GM12878 (cell line): ENCODE measurements around the gene CENPP. TPM values are rescaled to one million over a fixed set of nuclear protein-coding genes. Genes with fewer than 3 reads are reported as not detected.

ENCODE experiments used
- ATAC-seq: fragments of 200-7000 bp; cut with Tn5 transposase; 3 replicates; pipeline ENCODE4 v1.9.1; 2020; ENCODE audit warnings: mild to moderate bottlenecking, moderate library complexity
- BruUV-seq: library from RNA; stranded (reverse); fragments of 400-500 nt; replicated peaks from 2 replicates; lab custom pipeline; 2021; lab: Mats Ljungman, UMichigan
- CTCF ChIA-PET: fragments of 300-600 bp; sonication (Branson Sonifier 250); formaldehyde crosslinking; extraction: SDS; loops from one replicate; lab custom pipeline; 2021; ENCODE audit warnings: inconsistent platforms; lab: Yijun Ruan, JAX
- POLR2A ChIA-PET: fragments of 350-600 bp; formaldehyde crosslinking; extraction: SDS; loops from one replicate; lab custom pipeline; 2021; ENCODE audit warnings: inconsistent platforms; lab: Charles Lee
- RAD21 ChIA-PET: fragments of 300-600 bp; sonication (Branson Sonifier 250); formaldehyde crosslinking; loops from one replicate; lab custom pipeline; 2023; ENCODE audit warnings: antibody characterized with exemption; ENCODE audit not compliant: unreplicated experiment; lab: Charles Lee
- SMC1A ChIA-PET: fragments of 300-600 bp; sonication (Branson Sonifier 250); formaldehyde crosslinking; loops from one replicate; lab custom pipeline; 2023; ENCODE audit not compliant: unreplicated experiment, uncharacterized antibody; lab: Charles Lee
- DNase-seq: peaks from one replicate; pipeline ENCODE4 v3.0.0-alpha.2; 2011; ENCODE audit warnings: low read depth, low spot score
- FAIRE-seq: peaks from 3 replicates; lab custom pipeline; 2011; peaks lifted over from hg19 to GRCh38; lab: Jason Lieb, UNC
- H2AFZ ChIP-seq: 2 replicates; pipeline ENCODE4 v1.6.0; 2011; ENCODE audit warnings: low read depth, low read length, control low read depth; ENCODE audit not compliant: control insufficient read depth
- H3K27ac ChIP-seq: 2 replicates; pipeline ENCODE4 v1.5.1; 2011; ENCODE audit warnings: control low read depth; ENCODE audit not compliant: control insufficient read depth, insufficient read depth
- H3K27me3 ChIP-seq, 2 experiments: replicated peaks in 1 of 2; 2 replicates each; pipeline versions ENCODE4 v1.6.0 to v1.6.1; 2011; ENCODE audit warnings: low read length in 1 of 2; ENCODE audit not compliant: control insufficient read depth in 2 of 2, insufficient read depth in 2 of 2
- H3K36me3 ChIP-seq, 2 experiments: 2 replicates each; pipeline ENCODE4 v1.5.1; 2011; ENCODE audit warnings: low read length in 1 of 2; ENCODE audit not compliant: control insufficient read depth in 2 of 2, insufficient read depth in 2 of 2
- H3K4me1 ChIP-seq: 2 replicates; pipeline ENCODE4 v1.6.1; 2011; ENCODE audit warnings: mild to moderate bottlenecking, low read length, moderate library complexity, mixed read lengths; ENCODE audit not compliant: control insufficient read depth, insufficient read depth
- H3K4me2 ChIP-seq: 2 replicates; pipeline ENCODE4 v1.6.0; 2011; ENCODE audit warnings: control low read depth; ENCODE audit not compliant: control insufficient read depth, insufficient read depth
- H3K4me3 ChIP-seq: fragments of 200-600 bp; sonication (generic); 2 replicates; pipeline ENCODE4 v1.5.1; 2016
- H3K79me2 ChIP-seq: 2 replicates; pipeline ENCODE4 v1.6.0; 2011; ENCODE audit warnings: low read length; ENCODE audit not compliant: control insufficient read depth, insufficient read depth
- H3K9ac ChIP-seq: 2 replicates; pipeline ENCODE4 v1.8.0; 2011; ENCODE audit warnings: low read length, control low read depth, mixed read lengths; ENCODE audit not compliant: control insufficient read depth, insufficient read depth
- H3K9me3 ChIP-seq: replicated peaks from 3 replicates; pipeline ENCODE4 v1.5.1; 2011; ENCODE audit warnings: mild to moderate bottlenecking, low read length; ENCODE audit not compliant: control insufficient read depth, insufficient read depth
- H4K20me1 ChIP-seq: 2 replicates; pipeline ENCODE4 v1.6.0; 2011; ENCODE audit not compliant: control insufficient read depth, insufficient read depth
- EGR1 ChIP-seq, 2 experiments: IDR thresholded peaks; 1 replicate in 1 of 2; 2 replicates in 1 of 2; pipeline ENCODE4 v1.6.1; 2011 to 2012; ENCODE audit warnings: low read depth in 2 of 2, low read length in 2 of 2, borderline replicate concordance in 1 of 2, mild to moderate bottlenecking in 1 of 2, moderate library complexity in 1 of 2
- FOXM1 ChIP-seq: IDR thresholded peaks from 2 replicates; pipeline ENCODE4 v1.6.1; 2012; ENCODE audit warnings: low read depth, mild to moderate bottlenecking, inconsistent platforms, low read length, moderate library complexity
- HDAC2 ChIP-seq: fragments of 200-600 bp; sonication (generic); IDR thresholded peaks from 2 replicates; pipeline ENCODE4 v1.6.1; 2017
- IKZF1 ChIP-seq: fragments of 450-650 bp; conservative IDR thresholded peaks from 2 replicates; pipeline ENCODE4 v1.6.1; 2017; ENCODE audit warnings: antibody characterized with exemption, mild to moderate bottlenecking
- JUNB ChIP-seq: IDR thresholded peaks from 2 replicates; pipeline ENCODE4 v1.6.1; 2016; ENCODE audit warnings: antibody characterized with exemption, mild to moderate bottlenecking
- KAT2A ChIP-seq: conservative IDR thresholded peaks from 2 replicates; pipeline ENCODE4 v1.6.1; 2011; ENCODE audit warnings: low read depth, low read length; ENCODE audit not compliant: control insufficient read depth
- MTA3 ChIP-seq: IDR thresholded peaks from 2 replicates; pipeline ENCODE4 v1.6.1; 2012; ENCODE audit warnings: low read length, inconsistent platforms, borderline replicate concordance
- MYB ChIP-seq: fragments of 150-350 bp; IDR thresholded peaks from 2 replicates; pipeline ENCODE4 v1.6.1; 2014; ENCODE audit warnings: mild to moderate bottlenecking, low read depth, low read length, borderline replicate concordance
- MYC ChIP-seq: IDR thresholded peaks from 2 replicates; pipeline ENCODE4 v1.6.1; 2011; ENCODE audit warnings: mild to moderate bottlenecking, low read length, moderate library complexity, inconsistent platforms; ENCODE audit not compliant: insufficient read depth, insufficient replicate concordance, insufficient read length, severe bottlenecking
- NRF1 ChIP-seq: conservative IDR thresholded peaks from 2 replicates; pipeline ENCODE4 v1.6.1; 2011; ENCODE audit warnings: mild to moderate bottlenecking, low read depth, low read length, improper control_type of control experiment
- POLR2AphosphoS5 ChIP-seq: IDR thresholded peaks from 2 replicates; pipeline ENCODE4 v1.6.1; 2011; ENCODE audit warnings: mild to moderate bottlenecking, low read length, inconsistent platforms
- RAD51 ChIP-seq: fragments of 450-650 bp; IDR thresholded peaks from 2 replicates; pipeline ENCODE4 v1.6.1; 2016; ENCODE audit warnings: moderate library complexity, mild to moderate bottlenecking, inconsistent platforms
- RB1 ChIP-seq: fragments of 450-650 bp; formaldehyde crosslinking; IDR thresholded peaks from 2 replicates; pipeline ENCODE4 v1.6.1; 2017; ENCODE audit warnings: mild to moderate bottlenecking, borderline replicate concordance
- SMARCA5 ChIP-seq: fragments of 450-650 bp; IDR thresholded peaks from 2 replicates; pipeline ENCODE4 v1.6.1; 2017; ENCODE audit warnings: mild to moderate bottlenecking
- SREBF2 ChIP-seq: IDR thresholded peaks from 2 replicates; pipeline ENCODE4 v1.6.1; 2012; ENCODE audit warnings: mild to moderate bottlenecking, low read length
- STAT1 ChIP-seq: fragments of 450-650 bp; conservative IDR thresholded peaks from 2 replicates; pipeline ENCODE4 v1.6.1; 2014; ENCODE audit warnings: antibody characterized with exemption, mild to moderate bottlenecking
- TAF1 ChIP-seq: IDR thresholded peaks from 2 replicates; pipeline ENCODE4 v1.6.1; 2011; ENCODE audit warnings: mild to moderate bottlenecking, low read depth, low read length, borderline replicate concordance
- TARDBP ChIP-seq: IDR thresholded peaks from 2 replicates; pipeline ENCODE4 v1.6.1; 2016; ENCODE audit warnings: borderline replicate concordance
- USF1 ChIP-seq: IDR thresholded peaks from 2 replicates; pipeline ENCODE4 v1.6.1; 2011; ENCODE audit warnings: borderline replicate concordance, low read depth, mild to moderate bottlenecking, moderate library complexity, mixed read lengths, low read length; ENCODE audit not compliant: insufficient read depth; ENCODE audit errors: extremely low read length
- WGBS: methylation state at CpG from one replicate; pipeline ENCODE4 v1.1.6; 2016; ENCODE audit warnings: low lambda C conversion rate; ENCODE audit not compliant: insufficient replicate concordance, insufficient coverage; ENCODE audit errors: missing lambda C conversion rate; 5-methylcytosine and 5-hydroxymethylcytosine counted together
- in situ Hi-C: fragments of 300-500 bp; cut with MboI; formaldehyde crosslinking; loops from 9 replicates; pipeline ENCODE4 v1.14.3; 2018; ENCODE audit warnings: mixed read lengths
- intact Hi-C: fragments of 100-400 bp; cut with micrococcal nuclease; formaldehyde crosslinking; loops from one replicate; pipeline ENCODE4 v1.14.2; 2022; ENCODE audit not compliant: unreplicated experiment
- polyA plus RNA-seq, 11 experiments: library from polyadenylated mRNA; depleted of rRNA in 4 of 11; unstranded in 6 of 11; stranded (reverse) in 5 of 11; fragments of >200 nt; fragmentation: Nextera tagmentation in 4 of 11; fragmentation: Illumina TruSeq in 1 of 11; extraction: Ambion mirVana in 4 of 11; extraction: Trizol in 1 of 11; gene quantifications; 1 replicate in 1 of 11; 2 replicates in 10 of 11; pipeline versions ENCODE4 v1.2.1 to v1.2.3, GENCODE V29; 2011 to 2016; ENCODE audit warnings: inconsistent platforms in 2 of 11, missing spikeins in 2 of 11, low read depth in 1 of 11
- total RNA-seq, 4 experiments: library from RNA; depleted of rRNA in 3 of 4; stranded (reverse); fragments of >200 nt in 3 of 4; fragmentation: Illumina TruSeq in 1 of 4; extraction: Trizol in 1 of 4; gene quantifications; 2 replicates each; pipeline versions ENCODE4 v1.2.1 to v1.2.3, GENCODE V29; 2013 to 2021

Gene CENPP
- total and polyA plus RNA-seq, 10 of the 15 experiments (the other 5 are each of a cell fraction or from before 2014, with no cell fraction given): 9.4 to 31.4 (median 19.8) TPM

- no peak overlapping the region for H3K9ac ChIP-seq
- H4K20me1 ChIP-seq: no peaks in the 10 kb centered on the region
- no peaks in the 10 kb centered on the region for H3K79me2 ChIP-seq
- DNase-seq (no peak), FAIRE-seq (peak; percentile 18), ATAC-seq (no peak)
- WGBS: 97% methylated on average over 5 of the region's 5 CpGs
- H2AFZ ChIP-seq: no peak overlapping the region
- H3K27me3 ChIP-seq: no peaks in the 10 kb centered on the region
- no TSS peak for BruUV-seq
- TF ChIP-seq SREBF2: no peak
- TF ChIP-seq FOXM1: no peak
- CTCF ChIA-PET: no interaction called here
- intact Hi-C loops (no loop called here), in situ Hi-C loops (no loop called here)
- H3K36me3 ChIP-seq: no peaks in the 10 kb centered on the region
- POLR2A ChIA-PET: no interaction called here
- no peak overlapping the region for H3K27ac ChIP-seq
- no peak overlapping the region for H3K4me2 ChIP-seq
- no peaks in the 10 kb centered on the region for H3K9me3 ChIP-seq
- no peak overlapping the region for H3K4me3 ChIP-seq
- SMC1A ChIA-PET: no interaction called here
- RAD21 ChIA-PET: no interaction called here
- no peaks in the 10 kb centered on the region for H3K4me1 ChIP-seq
Observed at GRCh38 chr9:92432972-92433548, 107.3 kb downstream of the CENPP start.

DNA sequence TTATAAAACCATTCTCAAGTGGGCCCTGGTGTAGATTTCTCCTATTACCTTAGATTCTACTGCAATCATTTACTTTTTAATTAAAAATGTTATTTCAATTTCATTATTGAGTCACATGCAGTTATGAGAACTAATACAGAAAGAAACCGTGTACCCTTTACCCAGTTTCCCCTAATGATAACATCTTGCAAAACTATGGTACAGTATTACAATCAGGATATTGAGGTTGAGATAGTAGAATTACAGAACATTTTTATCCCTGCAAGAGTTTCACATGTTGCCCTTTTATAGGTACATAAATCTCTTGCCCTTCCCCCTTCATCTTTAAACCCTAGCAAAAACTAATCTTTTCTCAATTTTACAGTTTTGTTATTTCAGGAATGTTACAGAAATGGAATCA, 109.5 kb downstream of the CENPP start:
- Histone ChIP-seq H3K9ac (no peak overlapping the region), H3K9me3 (no peaks in the 10 kb centered on the region), H3K36me3 (no peaks in the 10 kb centered on the region), H3K4me2 (no peak overlapping the region), H3K4me3 (no peak overlapping the region), H3K27me3 (no peaks in the 10 kb centered on the region), H3K27ac (no peak overlapping the region), H4K20me1 (no peaks in the 10 kb centered on the region), H2AFZ (no peak overlapping the region), H3K79me2 (no peaks in the 10 kb centered on the region), H3K4me1 (no peaks in the 10 kb centered on the region)
- RAD21 ChIA-PET: no interaction called here
- TF ChIP-seq MYB (no peak), USF1 (no peak), HDAC2 (no peak), JUNB (no peak), POLR2AphosphoS5 (no peak), IKZF1 (no peak), KAT2A (no peak), STAT1 (no peak), FOXM1 (no peak), NRF1 (no peak), TARDBP (no peak), SMARCA5 (no peak), EGR1 (IDR thresholded peaks at IDR 0.05; ENCODE audit: borderline replicate concordance in 1 of 2, low read depth in 2 of 2, low read length in 2 of 2) (no peak), MTA3 (no peak), RB1 (no peak), TAF1 (no peak), RAD51 (no peak), MYC (no peak)
- BruUV-seq: no TSS peak
- 97% methylated on average over 1 of the region's 1 CpG for WGBS
- SMC1A ChIA-PET: interaction anchor here (0.5 kb wide), 1 partner anchor 60 kb away, joined by 5 read pairs; no protein-coding TSS in a partner anchor
- DNase-seq (no peak), FAIRE-seq (no peak), ATAC-seq (no peak)
- in situ Hi-C loops: loop anchor here (5.0 kb wide), 1 partner anchor 288 kb away; no protein-coding TSS in a partner anchor
- intact Hi-C loops: no loop called here
- POLR2A ChIA-PET: no interaction called here
- CTCF ChIA-PET: no interaction called here
